NOMO-1 (cell line): ENCODE results near the gene MRTFB.

Experiments
- DNase-seq, 2 experiments: peaks; one replicate each; lab custom pipeline; 2025; ENCODE audit not compliant: unreplicated experiment in 2 of 2; lab: John Stamatoyannopoulos, UW

The MRTFB gene

DNA sequence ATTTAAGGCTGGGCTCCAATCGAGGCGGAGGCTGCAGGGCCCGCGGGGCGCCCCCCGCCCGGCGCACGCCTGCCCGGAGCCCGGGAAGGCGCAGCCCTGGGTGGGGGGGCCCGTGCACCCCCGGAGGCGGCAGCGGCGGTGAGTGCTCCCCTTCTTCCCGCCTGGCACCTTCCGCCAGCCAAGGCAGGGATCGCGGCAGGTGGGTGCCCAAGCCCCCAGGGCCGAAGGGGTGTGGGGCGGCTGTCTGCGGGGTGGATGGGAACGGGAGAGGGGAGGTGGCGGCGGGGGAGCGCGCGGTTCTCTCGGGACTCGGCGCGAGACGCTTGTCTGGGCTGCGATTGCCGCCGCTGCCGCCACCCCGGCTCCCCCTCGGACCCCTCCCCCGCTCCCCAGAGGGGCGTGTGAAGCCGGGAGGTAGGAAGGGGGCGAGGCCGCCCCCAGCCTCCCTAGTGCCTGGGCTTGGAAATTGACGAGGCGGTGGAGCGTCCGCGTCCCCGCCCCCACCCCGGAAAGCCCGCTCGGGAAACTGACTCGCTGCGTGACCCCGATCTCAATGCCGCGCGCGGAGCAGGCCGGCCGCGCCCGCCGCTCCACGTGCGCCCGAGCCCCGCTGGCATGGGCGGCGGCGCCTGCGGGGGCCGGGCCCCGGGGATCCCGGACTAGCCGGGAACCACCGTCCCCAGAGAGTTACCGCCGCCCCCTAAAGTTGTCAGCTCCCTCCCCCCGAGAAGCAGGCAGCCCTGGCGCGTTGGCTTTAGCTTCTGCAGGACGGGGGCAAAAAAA, 231.5 kb downstream of the MRTFB start:
- DNase-seq: no peak

DNA sequence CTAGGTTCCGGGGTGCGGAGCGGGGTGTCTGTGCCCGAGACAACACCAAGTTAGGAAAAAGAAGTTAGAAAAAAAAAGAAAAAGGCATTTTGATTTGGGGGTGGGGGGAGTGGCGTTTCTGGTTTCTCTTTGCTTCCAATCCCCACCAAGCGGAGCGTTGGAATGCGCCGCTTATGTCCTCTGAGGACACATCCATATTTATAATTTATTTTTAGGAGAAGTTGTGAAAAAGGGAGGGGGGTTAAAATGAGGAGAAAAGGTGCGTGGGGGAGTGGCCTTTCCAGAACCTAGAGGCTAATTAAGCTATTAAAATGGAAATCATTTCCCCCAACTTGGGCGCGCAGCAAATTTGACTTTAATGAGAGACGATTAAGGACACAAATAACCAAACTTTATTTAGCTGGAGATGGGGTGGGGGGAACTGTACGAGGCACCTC, 232.1 kb downstream of the MRTFB start:
- DNase-seq: no peak

DNA sequence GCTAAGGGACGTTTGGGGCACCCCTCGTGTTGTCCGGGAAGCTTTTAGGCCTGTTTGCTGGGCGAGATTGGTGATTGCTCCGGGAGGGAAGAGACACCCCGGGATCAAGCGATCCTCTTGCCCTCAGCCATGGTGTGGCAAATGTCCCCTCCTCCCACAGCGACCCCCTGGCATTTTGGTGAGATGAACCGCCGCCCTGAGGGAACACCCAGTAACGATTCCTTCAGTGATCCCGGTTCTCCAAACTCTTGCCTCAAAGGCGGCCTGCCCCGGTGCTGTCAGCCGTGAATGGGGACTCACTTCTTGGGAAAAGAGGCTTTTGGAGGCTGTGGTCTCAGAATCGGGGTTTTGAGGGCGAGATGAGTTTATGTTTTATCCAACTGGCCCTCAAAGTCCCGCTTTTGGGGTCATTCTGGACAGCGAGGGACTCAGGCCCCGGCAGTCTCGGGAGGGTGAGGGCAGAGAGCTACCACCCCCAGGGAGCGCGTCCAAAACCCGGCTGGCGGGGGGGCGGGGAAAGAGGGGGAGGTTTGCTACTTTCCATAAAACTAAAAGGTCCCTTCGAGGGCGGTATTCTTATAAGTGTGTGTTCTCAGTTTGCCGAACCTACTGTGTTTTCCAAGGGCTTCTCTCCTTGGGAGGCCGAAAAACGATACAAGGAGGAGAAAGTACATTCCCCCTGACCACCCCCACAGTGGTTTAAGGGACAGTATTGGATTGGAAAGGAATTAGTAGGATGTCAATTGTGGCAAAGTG, 232.7 kb downstream of the MRTFB start:
- no peak for DNase-seq

DNA sequence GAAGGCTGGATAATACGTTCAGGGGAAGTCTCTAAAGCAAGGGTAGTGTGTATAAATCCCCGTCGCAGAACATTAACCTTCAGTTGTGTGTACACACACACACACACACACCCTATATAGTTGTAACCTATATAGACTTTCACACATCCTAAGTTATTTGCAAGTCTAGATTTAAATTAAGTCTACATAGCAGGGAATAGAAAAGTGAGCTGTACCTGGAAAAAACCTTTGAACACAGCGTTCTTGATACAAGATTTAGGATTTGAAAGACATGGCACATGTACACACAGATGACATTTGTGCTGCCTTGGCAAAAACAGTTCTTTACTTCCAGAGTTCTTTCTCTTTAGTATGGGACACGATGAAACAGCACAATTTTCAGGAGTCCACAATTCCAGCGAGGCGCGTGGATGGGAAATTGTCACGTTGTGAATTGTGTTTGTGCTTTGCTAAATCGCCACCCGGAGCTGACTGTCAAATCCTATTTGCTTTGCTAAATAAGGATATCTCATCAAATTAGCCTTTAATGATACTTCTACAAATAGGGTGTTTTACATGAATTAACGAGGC, 233.9 kb downstream of the MRTFB start:
- no peak for DNase-seq

DNA sequence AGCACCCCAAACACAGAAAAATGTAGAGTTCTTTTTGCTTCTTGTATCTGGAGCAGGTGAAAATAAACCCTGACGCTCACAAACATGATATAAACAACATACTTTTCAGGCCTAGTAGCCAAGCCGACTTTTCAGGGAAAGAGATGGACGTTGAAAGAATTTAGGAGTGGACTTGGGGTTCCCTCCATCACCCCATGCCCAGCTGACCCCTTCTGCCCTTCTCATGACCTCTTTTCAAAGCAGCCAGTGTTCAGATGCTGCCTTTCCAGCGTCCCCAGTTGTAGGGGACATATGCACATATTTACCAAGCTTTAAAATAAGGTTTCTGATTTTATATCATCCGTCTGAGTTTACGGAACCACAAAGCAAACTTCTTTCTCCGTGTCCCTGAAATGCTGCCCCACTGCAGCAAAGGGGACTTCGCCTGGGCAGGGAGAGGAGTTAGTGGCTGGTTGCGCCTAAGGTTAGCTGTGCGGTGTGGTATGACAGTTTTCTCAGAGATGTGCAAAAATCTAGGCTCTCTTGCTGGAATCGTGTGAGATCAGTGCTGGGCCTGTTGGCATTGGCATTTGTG, 235.5 kb downstream of the MRTFB start:
- no peak for DNase-seq

DNA sequence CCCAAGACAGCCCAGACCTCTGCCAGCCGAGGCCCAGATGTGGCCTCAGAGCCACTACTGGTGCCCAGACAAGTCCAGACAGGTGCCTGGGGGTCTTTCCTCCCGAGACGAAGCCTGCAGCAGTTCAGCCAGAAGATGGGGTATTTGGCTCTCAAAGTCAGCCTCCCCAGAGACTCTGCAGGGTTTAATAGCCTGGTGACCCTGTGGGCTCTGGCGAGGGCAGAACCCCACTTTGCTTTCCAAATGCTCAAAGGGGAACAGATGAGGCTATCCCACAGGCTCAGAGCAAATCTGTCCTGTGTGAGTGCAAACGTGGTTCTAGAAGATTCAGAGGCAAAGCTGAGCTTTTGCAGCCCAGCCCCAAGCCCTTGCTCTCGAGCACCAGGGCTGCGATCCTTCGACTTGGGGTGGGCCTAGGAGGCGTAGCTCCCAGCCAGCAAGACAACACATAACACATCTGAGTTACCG, 236.0 kb downstream of the MRTFB start:
- DNase-seq: no peak

DNA sequence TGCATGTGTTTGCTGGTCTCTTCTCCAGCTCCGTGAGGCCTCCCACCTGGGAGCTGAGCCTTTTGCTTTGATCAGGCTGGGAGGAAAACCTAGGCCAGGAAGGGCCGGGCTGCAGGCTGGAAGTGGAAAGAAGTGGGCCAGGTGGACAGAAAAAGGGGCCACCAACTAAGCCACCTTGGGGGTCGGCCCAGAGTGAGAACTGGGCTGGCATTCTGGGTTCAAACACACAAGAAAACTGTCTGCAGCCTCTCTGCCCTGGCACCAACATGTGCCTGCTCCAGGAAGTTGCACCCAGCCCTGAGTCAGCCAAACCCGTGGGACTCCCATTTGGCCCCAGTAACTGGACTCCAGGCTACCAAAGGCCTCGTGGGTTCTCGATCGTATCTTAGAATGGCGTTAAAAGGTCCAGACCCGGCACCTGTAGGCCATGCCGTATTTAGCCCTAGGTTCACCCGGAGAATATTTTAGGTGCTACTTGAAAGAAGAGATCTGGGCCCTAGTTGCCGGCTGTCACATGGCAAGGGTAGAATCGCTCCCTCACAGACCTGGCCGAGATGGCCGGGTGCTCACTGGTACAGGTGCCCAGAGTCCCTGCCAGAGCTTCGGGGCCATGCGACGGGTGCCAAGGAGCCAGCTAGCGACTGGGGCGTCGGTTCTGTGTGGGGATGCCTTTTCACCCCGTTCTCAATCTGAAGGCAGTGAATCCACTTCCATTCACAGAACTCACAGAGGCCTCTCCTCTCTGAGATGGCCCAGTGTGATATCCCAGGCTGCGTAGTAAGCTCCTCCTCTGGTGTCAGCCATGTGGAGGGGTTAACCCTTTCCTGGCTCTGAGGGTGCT, 236.6 kb downstream of the MRTFB start:
- no peak for DNase-seq

DNA sequence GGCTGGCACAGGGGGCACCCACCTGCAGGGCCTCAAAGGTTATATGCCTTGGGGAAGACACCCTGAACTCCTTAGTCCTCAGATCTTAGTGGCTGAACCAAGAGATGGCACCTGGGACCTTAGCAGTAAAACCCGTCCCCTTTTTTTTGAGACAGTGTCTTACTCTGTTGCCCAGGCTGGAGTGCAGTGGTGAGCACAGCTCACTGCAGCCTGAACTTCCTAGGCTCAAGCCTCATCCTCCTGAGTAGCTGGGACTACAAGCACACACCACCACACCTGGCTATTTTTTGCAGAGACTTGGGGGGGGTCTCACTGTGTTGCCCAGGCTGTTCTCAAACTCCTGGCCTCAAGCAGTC, 237.2 kb downstream of the MRTFB start:
- no peak for DNase-seq

DNA sequence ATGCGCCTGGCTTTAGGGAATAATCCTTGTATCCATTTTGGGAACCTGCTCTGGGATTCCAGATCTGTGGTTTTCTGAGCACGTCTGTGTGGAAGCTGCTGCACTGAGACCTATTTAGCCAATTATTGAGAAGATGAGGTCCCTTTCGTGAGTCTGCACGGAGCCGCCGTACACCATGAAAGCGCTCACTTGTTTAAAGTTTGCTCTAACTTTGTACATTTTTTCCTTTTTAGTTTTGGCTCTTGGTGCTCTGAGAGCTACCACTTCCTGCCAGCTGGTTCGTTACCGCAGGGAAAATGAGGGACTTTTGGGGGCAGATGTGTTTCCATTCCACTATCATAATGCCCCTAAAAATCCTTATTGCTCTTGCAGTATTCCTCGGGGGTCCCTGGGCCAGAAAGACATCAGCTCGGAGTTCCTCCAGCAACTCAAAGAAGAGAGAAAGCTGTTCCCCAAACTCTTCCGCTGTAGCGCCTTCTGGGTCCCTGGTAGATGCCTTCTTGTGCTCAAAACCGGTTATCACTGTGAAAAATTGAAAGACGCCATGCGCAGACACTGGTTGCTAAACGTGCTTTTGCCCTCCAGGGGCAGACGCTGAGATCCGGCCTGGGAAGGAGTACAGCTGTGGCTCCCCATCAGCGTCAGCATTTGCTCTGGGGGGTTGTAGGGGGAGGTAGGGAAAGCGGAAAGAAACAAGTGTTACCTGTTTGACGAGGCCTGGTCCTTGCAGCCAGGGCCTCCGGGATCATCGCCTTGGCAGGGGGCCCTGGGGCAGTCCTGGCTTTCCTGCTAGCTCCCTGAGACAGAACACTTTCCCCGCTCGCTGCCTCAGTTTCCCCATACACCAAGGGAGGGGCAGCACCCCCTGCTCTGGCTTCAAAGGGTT, 238.1 kb downstream of the MRTFB start:
- no peak for DNase-seq

DNA sequence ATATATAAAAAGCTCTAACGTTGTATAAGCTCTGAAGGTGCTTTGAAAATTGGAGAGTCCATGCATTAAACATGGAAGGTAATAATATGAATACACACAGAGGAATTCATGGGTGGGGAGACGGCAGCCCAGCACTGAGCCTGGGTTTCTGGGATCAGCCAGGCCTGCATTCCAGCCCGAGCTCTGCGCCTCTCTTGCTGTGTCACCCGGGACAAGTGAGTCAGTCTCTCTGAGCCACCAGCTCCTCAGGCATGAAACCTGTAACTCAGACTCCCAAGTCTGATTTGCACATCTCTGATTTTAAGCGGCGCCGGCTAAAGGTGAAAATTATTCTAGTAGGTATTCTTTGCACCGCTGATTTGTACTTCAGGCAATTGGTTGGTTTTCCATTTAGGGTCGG, 238.8 kb downstream of the MRTFB start:
- DNase-seq: no peak

DNA sequence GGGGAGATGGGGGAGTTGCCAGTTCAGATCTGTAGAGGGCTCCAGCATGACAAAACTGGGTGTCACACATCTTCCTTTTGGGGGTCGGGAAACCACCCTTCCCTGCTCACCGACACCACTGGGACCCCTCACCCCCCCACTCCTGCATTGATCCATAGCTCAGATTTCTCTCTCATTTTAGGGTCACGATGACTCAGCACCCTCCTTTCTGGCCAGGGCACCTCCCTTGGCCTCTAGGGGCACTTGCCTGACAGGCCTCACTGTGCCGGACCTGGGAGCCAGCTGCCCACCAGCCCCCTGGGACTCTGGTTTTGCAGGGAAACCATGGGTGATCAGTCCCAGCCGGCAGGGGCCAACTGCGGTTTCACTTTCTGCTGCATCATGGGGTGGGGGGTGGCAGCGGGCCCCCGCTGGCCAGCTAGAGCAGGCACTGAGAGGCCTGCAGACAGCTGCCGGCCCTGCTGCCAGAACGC, 239.4 kb downstream of the MRTFB start:
- DNase-seq: no peak

DNA sequence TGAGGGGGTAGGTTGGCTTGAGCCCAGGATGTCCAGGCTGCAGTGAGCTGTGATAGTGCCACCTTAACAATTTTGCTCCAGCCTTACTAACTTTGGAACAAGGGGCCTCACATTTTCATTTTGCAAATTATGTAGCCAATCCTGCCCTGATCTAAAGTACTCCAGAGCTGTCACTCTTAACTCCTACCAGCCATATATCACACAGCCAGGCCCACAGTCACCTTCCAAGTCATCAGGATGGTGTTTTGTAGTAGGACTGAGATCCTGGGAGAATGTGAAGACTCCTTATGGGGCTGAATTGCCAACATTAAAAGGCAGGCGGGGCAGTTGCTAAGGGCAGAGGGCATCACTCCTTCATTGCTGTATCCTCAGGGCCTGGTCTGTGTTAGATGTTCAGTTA, 243.0 kb downstream of the MRTFB start:
- DNase-seq: no peak

DNA sequence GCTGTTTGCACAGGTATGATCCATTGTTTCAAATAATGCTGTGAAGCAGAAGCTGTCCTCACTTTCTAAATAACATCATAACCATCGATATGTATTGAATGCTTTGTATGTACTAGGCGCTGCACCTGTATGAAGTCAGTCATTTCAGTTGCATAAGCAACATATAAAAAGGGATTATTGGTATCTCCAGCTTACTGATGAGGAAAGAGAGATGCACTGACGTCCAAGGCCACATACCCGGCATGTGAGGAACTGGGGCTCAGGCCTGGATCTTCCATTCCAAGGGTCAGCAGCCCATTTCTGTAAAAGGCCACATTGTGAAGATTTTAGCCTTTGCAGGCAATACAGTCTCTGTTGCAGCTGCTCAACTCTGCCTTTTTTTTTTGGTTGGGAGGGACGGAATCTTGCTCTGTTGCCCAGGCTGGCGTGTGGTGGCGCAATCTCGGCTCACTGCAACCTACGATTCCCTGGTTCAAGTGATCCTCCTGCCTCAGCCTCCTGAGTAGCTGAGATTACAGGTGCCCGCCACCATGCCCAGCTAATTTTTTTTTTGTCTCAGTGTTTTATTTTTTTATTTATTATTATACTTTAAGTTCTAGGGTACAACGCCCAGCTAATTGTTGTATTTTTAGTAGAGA, 244.7 kb downstream of the MRTFB start:
- DNase-seq: no peak
